ENCODE results near the gene SEPTIN10.

GRCh38 chr2:109542384-109542783, 71.4 kb downstream of the SEPTIN10 start:
- no peak for TF ChIP-seq POLR2A (IDR thresholded peaks at IDR 0.05)
- no peak for TF ChIP-seq CTCF (IDR thresholded peaks at IDR 0.05)
- no peak for TF ChIP-seq EP300 (IDR thresholded peaks at IDR 0.05)

Measured in ovary (tissue), 3 donors.